DMS114 treated with DMSO at 0.1 percent for 48 hours (cell line): Measurements from ENCODE around the gene SNX6.
A peak's percentile ranks its signal among the peaks of the same experiment; 100 is the strongest.
"Not testable (repeated sequence)": the region's sequence is repeated elsewhere in the genome, so short reads cannot be mapped to it uniquely, and the experiment has no call there.

Experiments used
- DNase-seq: peaks from one replicate; lab custom pipeline; 2025; ENCODE audit not compliant: unreplicated experiment; lab: John Stamatoyannopoulos, UW

SNX6 gene

DNA sequence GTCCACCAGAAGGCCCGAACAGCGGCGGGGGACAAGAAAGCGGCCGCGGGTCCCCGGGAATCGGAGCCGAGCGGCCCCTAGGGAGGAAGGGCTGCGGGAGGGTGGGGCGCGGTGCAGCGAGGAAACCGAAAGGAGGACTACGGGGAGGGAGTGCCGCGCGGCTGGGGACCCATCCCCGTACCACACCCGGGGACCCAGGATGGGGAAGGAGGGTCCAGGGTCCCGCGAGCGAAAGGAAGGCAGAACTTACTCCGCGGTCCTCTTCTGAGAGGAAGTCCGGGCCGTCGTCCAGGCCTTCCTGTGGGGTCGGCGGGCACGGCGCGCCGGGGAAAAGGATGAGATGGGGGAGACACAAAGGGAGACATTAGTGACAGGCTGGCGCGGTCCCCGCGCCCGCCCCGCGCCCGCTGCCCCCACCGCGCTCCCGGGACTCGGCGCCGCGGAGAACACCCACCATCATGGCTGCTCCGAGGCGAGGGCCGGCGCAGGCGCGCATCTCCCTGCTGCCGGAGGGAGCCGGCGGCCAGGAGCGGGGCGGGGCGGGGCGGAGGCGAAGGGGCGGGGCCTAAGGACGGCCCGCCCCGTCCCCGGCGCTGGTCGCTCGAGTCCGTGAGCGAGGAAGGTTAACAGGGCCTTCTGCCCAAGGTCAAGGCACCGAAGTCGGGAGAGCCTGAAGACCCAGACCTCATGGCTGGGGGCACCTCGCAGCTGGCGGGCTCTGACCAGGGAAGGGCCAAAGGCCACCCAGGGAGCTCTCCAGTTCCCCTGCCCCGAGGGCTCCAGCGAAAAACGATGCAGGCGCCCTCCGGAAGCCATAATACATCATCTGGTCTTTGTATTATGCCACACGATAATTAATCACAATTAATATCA lies at the start of gene SNX6:
Gene SNX6 (minus strand): TSS at position 492 of the 873 bp plus-strand sequence. CDS start 32 bp downstream, at position 460.
- peak; percentile 49 for DNase-seq

DNA sequence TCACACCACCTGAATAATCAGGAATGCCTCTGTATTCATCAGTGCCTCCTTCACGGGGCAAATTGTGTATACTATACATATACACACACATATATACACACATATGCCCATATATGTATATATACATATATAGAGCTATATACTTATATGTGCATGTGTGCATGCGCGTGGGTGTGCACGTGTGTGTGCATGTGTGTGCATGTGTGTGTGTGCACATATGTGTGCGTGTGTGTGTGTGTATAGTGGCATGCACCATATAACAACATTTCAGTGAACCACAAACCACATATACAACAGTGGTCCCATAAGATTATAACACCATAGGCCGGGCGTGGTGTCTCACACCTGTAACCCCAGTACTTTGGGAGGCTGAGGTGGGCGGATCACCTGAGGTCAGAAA lies 48.8 kb upstream of the SNX6 start:
- no peak for DNase-seq

DNA sequence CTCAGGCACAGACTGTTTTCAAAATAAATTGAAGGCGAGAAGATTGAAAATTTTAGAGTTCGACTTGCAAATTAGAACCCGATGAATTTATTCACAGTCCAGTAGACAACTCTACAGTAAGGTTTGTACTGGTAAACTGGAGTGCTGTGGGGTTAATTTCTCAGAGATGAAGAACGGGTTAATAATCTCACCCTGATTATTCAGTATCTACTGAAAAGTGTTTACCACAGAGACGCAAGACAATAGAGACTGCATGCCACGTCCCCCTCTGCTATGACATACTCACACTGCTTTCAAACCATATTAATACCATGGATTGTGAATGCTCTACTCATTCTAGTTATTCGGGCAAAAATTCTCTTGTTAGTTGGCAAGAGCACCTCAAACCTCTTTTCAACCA lies 48.4 kb upstream of the SNX6 start:
- DNase-seq = no peak

DNA sequence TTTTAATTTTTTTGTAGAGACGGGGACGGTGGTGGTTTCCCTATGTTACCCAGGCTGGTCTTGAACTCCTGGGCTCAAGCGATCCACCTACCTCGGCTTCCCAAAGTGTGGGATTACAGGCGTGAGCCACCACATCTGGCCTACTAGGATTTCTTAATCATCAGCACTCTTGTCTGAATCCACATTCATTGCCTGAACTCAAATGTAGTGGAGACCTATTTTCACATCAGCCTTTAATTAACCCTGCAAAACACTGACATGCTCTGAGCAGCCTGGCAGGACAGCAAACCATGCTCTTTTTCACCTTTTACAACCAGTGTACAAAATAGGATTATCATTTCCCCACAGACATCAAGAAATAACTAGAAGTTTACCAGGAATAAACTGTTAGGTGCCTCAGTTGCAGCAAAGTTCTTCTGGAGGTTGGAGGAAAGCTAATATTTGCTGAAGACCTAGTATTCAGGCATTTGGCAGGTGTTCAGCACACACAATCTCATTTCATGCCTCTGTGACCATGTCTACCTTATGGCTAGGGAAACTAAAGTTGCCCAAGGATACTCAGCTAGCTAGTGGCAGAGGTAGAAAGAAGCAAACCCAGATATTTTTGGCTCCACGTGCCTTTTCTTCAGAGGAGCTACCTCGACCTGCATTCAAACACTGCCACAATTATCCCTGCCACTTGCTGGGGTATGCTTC lies 46.7 kb upstream of the SNX6 start:
- no peak for DNase-seq

DNA sequence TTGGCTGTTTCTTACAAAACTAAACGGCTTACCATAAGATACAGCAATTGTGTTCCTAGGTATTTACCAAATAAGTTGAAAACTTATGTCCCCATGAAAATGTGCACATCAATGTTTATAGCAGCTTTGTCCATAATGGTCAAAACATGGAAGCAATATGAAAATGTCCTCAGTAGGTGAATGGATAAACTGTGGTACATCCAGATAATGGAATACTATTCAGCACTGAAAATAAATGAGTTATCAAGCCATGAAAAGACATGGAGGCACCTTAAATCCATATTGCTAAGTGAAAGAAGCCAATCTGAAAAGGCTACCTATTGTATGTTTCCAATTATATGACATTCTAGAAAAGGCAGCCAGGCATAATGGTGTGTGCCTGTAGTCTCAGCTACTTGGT lies 43.8 kb upstream of the SNX6 start:
- no peak for DNase-seq

DNA sequence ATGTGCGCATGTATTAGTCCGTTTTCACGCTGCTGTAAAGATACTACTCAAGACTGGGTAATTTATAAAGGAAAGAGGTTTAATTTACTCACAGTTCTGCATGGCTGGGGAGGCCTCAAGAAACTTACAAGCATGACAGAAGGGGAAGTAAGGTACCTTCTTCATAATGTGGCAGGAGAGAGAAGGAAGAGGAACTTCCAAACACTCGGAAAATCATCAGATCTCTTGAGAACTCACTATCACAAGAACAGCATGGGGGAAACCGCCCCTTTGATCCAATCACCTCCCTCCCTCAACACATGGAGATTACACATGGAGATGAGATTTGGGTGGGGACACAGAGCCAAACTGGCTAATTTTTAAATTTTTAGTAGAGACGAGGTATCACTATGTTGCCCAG lies 41.8 kb upstream of the SNX6 start:
- no peak for DNase-seq

DNA sequence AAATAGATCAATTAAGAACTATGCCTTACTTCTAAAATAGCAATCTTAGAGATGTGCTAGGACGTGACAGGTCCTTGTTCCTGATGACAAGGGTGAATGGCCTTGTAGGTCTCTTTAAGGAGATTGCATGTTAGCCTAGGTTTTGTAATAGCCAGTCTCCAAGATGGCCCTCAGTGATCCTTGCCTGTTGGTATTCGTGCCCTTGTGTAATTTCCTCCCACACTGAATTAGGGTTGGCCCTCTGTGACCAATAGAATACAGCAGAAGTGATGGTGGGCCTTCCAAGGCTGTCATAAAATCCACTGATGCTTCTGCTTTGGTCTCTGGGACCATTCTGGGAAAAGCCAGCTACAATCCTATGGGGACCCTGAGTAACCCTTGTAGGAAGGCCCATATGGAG lies 38.2 kb upstream of the SNX6 start:
- no peak for DNase-seq

DNA sequence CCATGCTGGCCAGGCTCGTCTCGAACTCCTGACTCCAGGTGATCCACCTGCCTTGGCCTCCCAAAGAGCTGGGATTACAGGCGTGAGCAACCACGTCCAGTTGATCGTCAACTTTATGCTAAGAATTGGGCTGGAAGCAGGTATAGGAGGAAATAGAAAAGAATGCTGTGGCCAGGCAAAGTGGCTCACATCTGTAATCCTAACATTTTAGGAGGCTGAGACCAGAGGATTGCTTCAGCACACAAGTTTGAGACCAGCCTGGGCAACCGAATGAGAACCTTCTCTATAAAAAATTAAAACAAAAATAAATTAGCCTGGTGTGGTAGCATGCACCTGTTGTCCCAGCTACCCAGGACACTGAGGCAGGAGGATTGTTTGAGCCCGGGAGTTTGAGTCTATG lies 37.1 kb upstream of the SNX6 start:
- DNase-seq = no peak

DNA sequence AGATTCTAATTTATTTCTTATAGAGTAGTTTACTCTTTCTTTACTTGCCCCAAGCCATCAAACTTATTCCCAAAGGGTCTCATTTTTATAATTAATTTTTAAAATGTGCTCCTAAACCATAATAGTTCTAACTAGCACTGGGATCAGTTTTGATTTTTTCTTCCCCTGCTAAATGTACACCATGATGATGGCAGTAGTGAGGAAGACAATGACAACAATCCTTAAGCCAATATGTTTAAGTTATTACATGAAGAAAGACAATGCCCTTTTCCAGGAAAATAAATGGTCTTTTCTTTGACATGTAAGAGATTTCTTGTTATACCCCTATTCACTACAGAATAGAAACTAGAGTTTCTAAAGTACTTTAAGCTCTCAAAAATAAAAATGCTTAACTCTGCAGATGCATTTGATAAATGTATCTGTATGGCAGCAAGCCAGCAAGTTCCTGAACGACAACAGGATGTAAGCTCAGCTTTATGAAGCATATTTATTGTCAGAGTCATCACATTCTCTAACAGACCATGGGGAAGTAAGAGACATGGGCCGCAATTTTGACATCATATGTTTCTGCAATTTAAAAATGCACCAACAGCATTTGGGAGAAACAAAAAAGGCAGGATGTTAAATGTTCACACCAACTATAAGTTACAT lies 36.0 kb upstream of the SNX6 start:
- no peak for DNase-seq

DNA sequence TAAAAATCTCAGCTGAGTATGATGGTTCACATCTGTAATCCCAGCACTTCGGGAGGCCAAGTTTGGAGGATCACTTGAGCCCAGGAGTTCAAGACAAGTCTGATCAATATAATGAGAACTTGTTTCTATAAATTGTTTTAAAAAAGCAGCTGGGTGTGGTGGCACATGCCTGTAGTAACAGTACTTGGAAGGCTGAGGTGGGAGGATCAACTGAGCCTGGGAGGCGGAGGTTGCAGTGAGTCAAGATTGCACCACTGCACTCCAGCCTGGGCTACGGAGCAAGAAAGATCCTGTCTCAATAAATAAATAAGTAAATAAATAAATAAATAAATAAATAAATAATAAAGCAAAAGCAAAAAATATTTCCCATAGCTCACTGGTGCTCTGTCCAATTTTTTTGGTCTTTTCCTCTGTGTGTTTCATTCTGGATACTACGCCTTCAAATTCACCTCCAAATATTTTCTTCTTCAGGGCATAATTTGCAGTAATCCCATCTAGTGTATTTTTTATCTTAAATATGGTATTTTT lies 32.7 kb upstream of the SNX6 start:
- DNase-seq = no peak

DNA sequence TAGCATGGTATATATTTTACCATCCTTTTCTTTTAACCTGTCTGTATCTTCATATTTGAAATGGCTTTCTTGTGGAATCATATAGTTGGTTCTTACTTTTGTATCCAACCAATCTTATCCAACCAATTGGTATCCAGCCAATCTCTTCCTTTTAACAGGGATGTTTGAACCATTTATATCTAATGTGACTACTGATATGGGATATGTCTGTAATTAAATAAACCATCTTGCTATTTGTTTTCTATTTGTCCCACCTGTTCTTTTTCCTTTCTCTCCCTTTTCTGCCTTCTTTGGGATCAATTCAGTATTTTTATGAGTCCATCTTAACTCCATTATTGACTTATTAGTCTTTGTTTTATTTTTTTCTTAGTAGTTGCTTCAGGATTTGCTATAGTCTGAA lies 30.8 kb upstream of the SNX6 start:
- DNase-seq = no peak

DNA sequence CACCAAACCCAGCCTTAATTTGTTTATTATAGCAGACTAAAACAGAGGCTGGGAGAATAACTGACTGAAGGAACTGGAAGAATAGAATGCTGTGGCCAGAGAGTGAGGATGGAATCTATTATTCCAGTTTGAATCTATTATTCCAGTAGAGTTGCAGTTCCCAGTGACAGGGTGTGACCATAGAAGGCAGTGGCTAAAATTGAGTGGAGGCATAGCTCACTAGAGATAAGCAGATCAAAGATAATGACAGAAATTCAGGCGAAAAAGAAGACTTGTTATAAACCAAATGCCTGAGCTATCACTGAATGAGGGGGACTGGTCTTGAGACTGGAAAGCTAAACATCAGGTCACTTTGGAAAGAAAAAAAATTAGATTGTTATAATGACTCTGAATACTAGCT lies 26.0 kb upstream of the SNX6 start:
- DNase-seq = no peak

DNA sequence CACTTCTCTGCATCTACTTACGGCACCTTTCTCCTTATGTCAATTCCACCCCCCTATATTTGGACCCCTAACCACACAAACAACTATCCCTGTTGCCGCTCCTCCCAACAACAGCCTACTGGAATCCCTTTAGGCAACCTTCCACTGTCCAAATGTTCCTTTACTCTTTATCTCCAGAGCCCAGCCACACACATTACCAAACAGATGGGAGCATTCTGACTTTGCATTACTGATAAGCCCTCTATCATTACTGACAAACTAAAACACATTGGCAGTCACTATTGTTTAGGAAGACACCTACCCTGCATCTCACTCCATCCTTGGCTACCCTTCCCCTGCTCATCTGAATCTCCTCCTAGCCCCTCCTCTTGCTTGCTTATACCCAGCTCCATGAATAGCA lies 23.1 kb upstream of the SNX6 start:
- not testable (repeated sequence) for DNase-seq

DNA sequence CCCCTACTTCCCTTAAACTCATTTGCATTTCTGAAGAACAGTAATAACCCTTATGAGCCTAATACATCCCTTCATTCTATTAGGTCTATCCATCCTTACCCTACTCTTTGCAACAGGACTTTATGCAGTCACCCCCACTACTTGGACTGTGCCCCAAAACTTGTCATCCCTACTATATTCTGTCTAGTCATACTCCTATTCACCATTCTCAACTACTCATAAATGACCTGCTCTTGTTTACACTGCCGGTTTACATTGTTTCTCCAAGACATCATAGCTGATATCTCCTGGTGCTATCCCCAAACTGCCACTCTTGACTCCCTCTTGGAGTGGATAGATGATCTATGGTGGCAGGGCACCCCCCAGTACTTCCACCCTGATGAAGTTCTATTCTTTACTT lies 22.4 kb upstream of the SNX6 start:
- DNase-seq = not testable (repeated sequence)

DNA sequence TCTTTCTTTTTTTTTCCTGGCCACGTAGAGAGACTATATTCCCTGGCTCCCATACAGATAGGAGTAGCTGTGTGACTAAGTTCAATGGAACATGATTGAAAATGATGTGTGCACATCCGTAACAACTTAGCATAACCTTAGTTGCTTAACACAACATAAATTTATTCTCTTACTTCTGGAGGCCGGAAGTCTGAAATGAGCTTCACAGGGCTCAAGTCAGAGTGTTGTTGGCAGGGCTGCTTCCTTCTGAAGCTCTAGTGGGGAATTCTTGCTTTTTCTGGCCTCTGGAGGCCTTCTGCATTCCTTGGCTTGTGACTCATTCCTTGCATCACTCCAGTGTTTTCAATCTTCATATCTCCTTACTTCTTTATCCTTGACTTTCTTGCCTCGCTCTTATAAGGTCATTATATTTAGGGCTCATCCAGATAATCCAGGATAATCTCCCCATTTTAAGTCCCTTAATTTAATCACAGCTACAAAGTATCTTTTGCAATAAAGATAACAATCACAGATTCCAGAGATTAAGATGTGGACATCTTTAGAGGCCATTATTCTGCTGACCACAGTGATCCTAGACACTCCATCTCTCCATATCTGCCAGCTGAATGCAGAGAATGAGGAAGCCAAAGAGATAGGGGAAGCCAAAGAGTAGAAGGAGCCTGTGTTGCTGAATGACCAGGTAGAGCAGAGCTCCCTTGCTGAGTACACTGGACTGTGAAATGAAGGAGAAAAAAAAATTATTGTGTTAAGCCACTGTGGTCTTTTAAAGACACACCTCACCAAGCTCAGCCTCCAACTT lies 21.0 kb upstream of the SNX6 start:
- no peak for DNase-seq

DNA sequence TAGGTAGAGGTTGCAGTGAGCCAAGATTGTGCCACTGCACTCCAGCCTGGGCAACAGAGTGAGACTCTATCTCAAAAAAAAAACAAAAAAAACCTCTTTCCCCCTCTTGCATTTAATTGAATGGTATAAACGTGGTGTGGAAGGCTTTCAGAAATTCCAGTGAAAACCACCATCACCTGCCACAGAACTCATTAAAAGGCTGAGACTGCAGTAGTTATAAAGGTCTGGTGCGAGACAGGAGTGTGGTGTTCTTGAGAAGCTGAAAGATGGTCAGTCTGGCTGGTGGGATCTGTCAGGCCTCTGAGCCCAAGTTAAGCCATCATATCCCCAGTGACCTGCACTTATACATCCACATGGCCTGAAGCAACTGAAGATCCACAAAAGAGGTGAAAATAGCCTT lies 20.1 kb upstream of the SNX6 start:
- not testable (repeated sequence) for DNase-seq

DNA sequence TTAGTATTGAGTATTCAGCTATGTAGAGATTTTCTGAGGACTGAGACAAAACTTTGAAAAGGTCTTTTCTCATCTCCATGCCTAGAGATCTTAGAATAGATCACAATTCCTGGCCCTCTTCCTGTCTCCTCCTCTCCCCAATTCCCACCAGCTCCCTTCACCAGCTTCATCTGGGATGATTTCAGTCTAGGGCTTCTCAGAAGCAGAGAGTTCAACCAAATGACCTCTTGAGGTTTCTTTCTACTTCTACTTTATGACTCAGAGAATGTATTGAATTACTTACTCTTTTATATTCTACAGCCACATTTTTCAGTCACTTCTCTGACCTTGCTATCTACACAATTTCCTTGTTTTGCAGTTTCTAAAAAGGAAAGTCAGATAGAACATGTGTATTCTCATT lies 19.4 kb upstream of the SNX6 start:
- DNase-seq = no peak

DNA sequence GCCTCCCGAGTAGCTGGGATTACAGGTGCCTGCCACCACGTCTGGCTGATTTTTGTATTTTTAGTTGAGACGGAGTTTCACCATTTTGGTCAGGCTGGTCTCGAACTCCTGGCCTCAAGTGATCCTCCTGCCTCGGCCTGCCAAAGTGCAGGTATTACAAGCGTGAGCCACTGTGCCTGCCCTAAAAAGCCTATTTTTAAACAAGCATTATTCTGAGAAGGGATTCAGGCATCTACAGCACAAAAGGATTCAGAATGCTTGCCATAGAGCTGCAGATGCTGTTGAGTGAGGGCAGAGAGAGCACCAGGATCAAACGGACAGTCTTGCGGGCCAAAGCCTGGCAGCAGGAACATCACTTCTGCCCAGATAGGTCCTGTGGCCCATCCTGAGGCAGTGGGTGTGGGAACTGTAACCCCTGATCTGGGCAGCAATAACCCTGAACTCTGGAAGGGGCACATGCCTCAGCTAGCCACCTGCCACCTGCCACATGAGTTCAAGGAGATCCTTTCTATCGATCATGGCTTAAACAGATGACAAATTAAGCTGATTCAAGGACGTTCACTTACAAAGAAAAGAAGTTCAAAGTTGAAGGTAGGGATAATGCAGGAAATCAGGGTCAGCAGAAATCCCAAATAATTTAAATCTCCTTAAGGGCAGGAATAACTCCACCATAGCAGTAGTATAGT lies 16.8 kb upstream of the SNX6 start:
- DNase-seq = no peak

DNA sequence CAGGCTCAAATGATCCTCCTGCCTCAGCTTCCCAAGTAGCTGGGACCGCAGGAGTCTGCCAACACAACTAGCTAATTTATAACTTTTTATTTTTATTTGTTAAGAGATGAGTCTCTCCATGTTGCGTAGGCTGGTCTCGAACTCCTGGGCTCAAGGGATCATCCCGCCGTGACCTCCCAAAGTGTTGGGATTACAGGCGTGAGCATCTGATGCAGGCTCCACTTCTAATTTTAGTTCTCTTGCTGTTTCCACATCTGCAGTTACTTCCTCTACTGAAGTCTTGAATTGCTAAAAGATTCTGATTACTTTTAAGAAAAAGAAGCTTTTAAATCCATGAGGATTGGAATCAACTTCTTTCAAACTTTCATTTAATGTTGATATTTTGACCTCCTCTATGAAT lies 13.4 kb upstream of the SNX6 start:
- DNase-seq = no peak

DNA sequence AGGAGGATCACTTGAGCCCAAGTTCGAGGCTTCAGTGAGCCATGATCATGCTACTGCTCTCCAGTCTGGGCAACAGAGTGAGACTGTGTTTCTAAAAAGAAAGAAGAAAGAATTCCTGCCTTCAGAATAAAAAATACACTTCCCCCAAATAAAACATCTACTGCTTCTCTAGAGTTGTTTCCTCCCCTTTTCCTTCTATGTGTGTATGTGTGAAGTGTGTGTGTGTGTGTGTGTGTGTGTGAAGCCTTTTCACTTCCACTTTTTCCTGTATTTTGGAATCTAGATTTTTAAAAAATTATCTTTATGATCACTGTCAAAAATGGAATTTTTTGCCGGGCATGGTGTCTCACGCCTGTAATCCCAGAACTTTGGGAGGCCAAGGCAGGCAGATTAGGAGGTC lies 12.6 kb upstream of the SNX6 start:
- no peak for DNase-seq
